Activated T-cell treated with anti-CD3 and anti-CD28 coated beads for 1 hour (primary cell): Measurements from ENCODE around the gene CISD3.
"Not testable (repeated sequence)": the region's sequence is repeated elsewhere in the genome, so short reads cannot be mapped to it uniquely, and the experiment has no call there.

Experiments
- DNase-seq: peaks from one replicate; pipeline ENCODE4 v3.0.0-alpha.2; 2020; ENCODE audit warnings: low read depth

Gene CISD3

DNA sequence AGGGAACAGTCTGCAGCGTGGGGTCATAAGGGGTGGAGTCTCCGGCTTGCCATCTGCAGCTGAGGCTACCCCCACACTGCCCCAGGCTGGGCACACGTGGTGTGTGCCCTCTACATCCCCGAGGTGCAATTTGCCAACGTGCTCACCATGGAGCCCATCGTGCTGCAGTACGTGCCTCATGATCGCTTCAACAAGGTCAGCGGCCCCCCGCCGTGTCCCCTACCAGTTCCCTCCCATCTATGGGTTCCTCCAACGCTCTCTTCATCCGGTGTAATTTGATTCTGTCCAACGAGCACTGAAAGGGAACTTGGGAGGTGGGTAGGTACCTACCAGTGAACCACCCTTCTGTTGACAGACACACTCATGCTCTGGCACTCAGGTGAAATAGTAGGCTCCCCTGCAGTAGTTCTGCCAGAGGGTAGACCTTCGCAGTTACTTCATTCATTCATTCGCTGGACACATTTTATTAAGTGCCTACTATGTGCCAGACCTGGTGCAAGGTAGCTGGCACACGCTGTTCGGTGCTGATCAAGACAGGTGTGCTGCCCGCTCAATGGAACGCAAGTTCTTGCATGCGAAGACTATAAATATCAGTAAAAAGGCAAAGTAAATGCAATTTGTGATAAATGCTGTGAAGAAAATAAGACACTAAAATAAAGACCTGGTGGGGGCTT, 22.3 kb upstream of the CISD3 start:
- DNase-seq, result no peak

DNA sequence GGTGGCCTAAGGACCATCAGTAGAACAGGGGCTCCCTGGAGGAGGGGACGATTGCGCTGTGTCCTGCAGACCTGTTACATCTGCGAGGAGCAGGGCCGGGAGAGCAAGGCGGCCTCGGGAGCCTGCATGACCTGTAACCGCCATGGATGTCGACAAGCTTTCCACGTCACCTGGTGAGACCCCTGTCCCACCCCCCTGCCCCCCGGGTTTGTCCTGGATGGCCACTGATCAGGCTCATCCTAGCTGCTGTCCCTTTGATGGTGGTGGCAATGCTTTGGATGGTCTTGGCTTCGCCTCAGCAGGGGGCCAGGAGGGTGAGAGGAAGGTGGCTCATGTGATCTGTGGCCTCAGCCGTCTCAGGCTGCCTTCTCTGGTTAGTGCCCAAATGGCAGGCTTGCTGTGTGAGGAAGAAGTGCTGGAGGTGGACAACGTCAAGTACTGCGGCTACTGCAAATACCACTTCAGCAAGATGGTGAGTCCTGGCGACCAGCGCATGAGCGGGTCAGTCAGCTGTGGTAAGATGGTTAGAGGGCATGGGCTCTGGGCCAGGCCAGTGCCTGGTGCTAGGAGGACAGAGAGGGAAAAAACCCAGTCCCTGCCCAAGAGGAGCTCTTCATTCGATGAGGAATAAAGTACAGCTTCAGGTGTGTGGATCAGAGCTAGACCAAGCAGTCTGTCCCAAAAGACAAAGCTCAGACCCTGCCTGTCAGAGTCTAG, 20.9 kb upstream of the CISD3 start:
- DNase-seq, result no peak

DNA sequence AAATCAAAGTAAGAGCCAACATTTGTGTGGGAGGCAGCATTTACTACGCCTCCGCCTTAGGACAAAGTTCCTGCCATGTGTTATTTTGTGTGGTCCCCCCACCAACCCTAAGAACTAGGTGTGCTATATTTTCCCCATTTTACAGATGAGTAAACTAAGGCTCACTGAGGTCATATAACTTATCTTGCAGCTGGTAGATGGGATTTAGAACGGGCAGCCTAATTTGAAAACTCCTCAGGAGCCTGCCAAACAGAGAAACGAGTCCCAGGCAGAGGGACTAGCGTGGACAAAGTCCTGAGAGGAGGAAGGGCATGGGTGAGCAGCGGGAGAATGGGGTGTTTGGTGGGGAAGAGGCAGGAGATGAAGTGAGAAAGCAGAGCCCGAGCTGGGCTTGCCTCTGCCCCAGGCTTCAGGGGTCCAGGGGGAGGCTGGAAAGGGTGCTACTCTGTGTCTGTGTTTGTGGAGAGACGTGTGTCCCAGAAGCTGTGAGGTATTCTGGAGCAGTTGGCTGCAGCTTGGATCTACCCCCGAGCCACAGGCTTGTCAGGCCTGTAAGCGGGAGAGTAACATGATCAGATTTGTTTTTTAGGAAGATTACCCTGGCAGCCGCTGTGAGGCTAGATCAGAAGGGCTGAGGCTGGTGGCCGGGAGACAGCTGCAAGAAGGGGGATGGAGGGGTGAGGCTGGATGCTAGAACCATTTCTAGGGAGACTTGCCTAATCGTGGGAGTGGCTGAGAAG, 20.1 kb upstream of the CISD3 start:
- no peak for DNase-seq

DNA sequence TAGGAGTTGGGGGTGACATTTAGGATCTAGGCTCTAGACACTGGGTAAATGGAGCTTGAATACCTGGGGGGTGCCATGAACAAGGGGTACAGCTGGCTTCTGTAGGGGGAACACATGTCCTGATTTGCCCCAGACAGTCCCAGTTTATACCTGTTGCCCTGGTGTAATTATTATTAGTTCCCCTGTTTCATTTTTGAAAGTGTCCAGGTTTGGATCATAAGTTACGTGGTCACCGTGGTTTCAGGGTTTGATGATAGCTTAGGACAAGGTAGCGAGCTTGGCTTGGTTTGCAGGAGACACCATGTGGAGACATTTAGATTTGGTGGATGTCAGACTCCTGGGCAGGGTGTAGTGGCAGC, 19.6 kb upstream of the CISD3 start:
- DNase-seq, result no peak

DNA sequence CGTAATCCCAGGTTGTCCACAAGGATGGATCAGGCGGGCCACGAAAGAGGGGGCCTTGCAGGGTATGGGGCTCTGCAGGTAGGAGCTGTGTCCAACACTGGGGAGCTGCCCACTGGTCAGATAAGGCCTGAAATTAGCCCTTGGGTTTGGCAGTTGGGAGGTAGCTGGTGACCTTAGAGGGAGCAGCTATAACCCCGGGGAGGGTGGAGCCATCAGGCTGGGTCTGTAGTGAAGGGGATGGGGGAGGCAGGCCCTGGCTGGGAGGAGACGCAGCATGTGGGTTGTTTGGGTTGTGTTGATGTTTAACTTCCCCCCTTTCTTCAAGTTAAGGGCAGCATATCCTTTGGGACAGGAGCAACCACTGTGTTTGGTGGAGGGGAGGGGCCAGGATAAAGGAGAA, 19.2 kb upstream of the CISD3 start:
- no peak for DNase-seq

DNA sequence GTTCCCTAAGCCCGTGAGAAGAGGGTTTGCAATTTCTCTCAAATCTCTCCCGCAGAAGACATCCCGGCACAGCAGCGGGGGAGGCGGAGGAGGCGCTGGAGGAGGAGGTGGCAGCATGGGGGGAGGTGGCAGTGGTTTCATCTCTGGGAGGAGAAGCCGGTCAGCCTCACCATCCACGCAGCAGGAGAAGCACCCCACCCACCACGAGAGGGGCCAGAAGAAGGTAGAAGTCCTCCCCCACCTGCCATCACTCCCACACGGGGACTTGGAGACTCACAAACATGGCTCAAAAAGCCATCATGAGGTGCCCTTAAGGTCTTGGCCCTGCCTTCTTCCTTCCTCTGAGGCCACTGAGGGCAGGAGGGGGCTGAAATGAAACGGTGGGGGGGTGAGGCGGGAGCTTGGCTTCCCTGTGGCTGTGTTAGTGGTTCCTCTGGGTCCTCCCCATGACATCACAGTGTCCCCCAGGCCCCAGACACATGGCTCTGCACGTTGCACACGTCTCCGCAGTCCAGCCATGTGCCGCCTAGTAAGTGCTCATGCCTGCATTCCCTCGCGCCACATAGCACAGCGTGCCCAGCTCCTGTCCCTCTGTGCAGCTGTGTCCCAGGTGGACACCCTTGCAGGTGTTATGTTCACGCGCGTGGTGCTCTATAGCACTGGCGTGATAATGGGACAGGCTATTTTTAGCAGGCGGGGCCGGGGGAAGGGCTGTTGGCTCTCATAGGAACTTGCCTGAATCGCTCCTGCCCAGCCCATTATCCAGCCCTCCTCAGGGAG, 18.2 kb upstream of the CISD3 start:
- no peak for DNase-seq

DNA sequence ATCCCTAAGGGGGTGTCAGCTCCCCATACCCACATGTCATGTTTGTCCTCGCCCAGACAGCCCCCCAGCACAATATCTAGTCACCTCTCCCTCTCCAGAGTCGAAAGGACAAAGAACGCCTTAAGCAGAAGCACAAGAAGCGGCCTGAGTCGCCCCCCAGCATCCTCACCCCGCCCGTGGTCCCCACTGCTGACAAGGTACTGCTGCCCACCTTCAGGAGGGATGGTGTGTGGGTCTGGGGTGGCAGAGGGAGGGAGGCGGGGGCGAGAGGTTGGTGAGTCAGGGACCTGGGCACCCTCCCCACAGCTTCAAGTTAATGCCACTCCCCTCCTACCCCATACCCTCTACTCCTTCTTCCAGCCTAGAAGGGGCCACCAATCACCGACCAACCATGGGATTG, 17.5 kb upstream of the CISD3 start:
- no peak for DNase-seq

DNA sequence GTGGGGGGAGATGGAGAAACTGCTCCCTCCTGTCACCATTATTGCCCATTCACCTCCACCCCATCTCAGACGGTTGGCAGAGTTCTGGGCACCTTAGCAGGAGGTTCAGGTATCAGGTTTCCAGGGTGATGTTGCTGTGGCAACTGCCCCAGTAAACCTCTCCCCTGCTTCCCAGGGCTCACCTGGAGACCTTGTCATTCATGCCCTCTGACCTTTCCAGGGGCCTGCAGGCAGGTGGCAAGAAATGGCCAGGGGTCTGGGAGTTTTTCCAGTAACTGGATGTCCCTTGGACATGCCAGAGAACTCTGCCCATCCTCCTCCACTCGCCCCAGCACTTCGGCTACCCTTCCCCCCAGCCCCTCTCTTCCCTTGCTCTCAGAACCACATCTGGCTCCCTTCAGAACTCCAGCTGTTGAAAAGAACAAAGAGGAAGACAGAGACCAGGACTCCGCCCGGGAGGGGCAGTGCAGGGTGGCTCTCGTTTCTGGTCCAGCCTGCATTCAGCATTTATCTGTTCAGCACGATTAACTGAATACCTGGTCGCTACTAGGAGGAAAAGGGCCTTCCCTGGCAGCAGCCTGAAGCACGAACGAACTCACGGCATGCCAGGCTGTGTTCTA, 16.6 kb upstream of the CISD3 start:
- DNase-seq, result no peak

DNA sequence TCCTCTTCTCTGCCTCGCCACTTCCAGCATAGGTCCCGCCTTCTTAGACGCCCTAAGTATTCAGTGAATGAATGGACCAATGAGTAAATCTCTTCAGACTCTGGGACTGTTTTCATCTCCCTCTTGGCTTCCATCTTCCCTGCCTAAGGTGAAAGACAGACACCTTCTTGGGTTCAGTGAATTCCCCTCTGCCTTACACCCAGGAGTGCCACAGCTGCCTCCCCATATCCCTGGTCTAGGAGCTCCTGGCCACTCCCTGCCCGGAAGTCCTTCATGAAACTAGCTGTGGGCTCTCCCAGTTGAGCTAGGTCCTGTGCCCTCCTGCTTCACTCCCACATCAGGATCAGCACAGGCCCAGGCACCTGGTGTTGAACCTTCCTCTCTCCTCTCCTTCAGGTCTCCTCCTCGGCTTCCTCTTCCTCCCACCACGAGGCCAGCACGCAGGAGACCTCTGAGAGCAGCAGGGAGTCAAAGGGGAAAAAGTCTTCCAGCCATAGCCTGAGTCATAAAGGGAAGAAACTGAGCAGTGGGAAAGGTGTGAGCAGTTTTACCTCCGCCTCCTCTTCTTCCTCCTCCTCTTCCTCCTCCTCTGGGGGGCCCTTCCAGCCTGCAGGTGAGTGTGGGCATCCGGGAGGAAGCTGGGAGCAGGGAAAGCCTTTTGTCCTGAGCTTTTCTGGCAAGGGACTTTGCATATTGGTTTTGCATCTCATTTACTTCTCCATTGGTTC, 14.8 kb upstream of the CISD3 start:
- DNase-seq, result no peak

DNA sequence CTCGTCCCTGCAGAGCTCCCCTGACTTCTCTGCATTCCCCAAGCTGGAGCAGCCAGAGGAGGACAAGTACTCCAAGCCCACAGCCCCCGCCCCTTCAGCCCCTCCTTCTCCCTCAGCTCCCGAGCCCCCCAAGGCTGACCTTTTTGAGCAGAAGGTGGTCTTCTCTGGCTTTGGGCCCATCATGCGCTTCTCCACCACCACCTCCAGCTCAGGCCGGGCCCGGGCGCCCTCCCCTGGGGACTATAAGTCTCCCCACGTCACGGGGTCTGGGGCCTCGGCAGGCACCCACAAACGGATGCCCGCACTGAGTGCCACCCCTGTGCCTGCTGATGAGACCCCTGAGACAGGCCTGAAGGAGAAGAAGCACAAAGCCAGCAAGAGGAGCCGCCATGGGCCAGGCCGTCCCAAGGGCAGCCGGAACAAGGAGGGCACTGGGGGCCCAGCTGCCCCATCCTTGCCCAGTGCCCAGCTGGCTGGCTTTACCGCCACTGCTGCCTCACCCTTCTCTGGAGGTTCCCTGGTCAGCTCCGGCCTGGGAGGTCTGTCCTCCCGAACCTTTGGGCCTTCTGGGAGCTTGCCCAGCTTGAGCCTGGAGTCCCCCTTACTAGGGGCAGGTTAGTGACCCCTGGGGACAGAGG, 13.7 kb upstream of the CISD3 start:
- no peak for DNase-seq

DNA sequence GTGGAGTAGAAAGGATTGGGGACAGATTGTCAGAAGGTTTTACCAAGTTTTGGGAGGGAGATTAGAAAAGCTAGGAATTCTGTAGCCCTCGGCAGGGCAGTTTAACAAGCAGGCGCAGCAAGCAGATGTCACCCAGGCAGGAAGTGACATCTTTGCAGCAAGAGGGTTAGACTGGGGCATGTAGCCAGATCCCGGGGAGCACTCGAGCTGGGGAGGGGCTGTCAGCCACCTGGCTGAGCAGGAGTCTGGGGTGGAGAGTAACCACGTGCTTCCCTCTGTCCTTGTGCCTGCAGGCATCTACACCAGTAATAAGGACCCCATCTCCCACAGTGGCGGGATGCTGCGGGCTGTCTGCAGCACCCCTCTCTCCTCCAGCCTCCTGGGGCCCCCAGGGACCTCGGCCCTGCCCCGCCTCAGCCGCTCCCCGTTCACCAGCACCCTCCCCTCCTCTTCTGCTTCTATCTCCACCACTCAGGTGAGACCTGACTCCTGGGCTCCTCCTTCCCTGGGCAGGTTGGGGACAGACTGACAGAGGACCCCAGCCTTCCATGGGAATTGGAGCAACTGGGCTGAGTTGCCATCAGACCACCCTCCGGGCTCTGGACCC, 12.9 kb upstream of the CISD3 start:
- no peak for DNase-seq

DNA sequence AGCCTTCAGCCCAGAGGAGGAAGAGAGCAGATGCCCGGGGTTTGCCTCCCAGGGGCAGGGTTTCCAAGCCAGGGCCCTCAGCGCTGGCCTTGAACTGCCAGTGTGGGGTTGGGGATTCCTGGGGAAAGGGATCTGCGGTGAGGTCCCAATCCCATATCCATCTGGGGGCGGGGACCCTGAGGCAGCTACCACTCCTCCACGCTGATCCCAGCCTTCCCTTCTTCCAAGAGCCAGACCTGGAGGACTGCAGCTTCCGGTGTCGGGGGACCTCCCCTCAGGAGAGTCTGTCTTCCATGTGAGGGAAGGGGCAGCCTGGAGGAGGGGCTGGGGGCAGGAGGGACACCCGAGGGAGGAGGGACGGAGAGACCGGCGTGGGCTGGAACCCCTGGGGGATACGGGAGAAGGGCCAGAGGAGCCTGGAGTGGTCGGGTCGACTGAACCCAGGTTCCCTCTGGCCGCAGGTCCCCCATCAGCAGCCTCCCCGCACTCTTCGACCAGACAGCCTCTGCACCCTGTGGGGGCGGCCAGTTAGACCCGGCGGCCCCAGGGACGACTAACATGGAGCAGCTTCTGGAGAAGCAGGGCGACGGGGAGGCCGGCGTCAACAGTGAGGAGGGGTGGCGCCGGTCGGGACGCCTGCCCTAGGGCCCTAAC, 10.7 kb upstream of the CISD3 start:
- no peak for DNase-seq

DNA sequence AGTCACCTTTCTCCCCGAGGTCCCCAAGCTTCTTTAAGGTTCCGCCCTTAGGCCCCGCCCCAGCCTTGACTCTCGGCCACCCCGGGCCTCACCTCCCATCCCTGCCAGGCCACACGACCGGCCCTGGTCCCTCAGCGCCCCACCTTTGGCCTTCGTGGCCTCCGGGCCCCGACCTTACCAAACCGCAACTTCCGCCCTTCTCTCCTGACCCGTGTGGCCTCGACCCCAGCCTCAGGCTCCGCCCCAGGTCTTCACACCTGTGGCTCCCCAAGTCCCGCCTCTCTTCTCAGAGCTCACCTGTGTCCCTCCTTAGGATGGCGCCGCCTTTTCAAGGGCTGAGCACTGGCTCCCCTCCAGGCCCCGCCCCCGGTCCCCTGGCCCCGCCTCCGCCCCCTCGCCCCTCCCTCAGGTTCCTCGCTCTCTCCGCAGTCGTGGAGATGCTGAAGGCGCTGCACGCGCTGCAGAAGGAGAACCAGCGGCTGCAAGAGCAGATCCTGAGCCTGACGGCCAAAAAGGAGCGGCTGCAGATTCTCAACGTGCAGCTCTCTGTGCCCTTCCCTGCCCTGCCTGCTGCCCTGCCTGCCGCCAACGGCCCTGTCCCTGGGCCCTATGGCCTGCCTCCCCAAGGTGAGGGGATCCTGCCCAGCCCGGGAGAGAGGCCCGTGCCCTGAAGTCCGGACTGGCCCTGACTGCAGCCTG, 10.0 kb upstream of the CISD3 start:
- DNase-seq, result no peak

DNA sequence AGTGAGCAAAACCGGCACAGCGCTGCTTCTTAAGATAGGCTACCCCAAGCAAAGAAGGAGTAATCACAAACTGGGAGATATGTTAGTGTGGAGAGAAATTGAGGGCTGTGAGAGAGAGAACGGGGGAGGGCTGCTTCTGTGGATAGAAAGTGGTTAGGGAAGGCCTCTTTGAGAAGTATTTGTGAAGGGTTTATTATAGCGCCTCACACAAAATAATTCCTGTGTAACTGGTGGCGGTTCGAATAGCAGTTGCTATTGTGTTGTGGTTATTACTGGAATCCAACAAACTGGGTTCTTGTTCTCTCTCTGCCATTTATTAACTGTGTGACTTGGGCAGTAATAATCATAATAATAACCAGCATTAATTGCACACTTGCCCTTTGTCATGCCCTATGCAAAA, 9.2 kb upstream of the CISD3 start:
- DNase-seq, result no peak

DNA sequence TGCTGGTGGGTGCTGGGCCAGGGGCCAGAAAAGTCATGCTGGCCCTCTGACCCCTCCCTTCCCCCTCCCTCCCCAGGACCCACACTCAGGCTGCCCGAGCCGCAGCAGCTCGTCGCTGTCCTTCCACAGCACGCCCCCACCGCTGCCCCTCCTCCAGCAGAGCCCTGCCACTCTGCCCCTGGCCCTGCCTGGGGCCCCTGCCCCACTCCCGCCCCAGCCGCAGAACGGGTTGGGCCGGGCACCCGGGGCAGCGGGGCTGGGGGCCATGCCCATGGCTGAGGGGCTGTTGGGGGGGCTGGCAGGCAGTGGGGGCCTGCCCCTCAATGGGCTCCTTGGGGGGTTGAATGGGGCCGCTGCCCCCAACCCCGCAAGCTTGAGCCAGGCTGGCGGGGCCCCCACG, 8.3 kb upstream of the CISD3 start:
- DNase-seq, result no peak

DNA sequence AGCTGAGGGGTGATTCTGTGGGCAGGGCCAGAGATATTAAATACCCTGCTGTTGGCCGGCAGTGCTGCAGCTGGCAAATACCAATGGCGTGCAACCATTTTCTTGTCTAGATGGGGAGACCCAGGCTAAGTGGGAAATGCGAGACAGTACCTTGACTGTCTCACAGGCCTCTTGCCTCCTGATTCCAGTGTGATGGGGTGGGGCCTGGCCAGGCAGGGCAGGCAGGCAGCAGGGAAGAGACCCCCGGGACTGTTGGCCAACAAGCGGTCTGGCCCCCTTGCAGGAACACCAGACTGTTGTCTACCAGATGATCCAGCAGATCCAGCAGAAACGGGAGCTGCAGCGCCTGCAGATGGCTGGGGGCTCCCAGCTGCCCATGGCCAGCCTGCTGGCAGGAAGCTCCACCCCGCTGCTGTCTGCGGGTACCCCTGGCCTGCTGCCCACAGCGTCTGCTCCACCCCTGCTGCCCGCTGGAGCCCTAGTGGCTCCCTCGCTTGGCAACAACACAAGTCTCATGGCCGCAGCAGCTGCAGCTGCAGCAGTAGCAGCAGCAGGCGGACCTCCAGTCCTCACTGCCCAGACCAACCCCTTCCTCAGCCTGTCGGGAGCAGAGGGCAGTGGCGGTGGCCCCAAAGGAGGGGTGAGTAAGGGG, 5.7 kb upstream of the CISD3 start:
- no peak for DNase-seq

DNA sequence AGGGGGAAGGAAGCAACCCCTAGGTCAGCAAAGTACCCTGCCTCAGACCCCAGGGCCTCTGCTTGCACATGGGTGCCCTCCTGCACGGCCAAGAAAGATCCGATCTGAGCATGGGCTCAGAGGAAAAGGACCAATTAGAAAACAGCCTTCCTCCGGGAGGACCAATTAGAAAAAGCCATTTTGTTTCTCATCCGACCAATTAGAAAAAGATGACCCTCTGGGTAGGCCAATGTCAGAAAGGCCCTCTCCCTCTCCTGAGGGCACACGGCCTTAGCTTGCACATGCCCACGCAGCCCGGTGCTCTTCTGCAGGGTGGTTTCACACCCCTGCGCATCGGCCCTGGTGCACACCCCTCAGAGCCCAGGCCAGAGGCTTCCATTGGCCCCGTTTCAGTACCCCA, 5.1 kb upstream of the CISD3 start:
- no peak for DNase-seq

DNA sequence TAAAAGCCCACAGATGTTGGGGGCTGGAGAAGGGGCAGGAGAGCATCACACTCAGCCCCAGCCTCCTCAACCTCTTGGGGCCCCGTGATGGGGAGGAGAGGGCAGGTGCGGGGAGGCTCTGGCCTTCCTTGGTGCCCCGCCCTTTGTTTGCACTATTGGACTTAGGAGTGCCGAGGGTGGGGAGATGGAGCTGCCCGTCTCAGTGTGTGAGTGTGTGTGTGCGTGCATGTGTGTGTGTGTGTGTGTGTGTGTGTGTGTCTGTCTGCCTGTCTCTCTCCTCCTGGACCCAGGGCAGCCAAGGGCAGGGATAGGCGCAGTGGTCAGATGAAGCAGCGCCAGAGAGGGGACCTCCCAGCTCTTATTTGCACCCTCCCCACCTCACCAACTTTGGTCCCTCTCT, 4.0 kb upstream of the CISD3 start:
- DNase-seq, result not testable (repeated sequence)

DNA sequence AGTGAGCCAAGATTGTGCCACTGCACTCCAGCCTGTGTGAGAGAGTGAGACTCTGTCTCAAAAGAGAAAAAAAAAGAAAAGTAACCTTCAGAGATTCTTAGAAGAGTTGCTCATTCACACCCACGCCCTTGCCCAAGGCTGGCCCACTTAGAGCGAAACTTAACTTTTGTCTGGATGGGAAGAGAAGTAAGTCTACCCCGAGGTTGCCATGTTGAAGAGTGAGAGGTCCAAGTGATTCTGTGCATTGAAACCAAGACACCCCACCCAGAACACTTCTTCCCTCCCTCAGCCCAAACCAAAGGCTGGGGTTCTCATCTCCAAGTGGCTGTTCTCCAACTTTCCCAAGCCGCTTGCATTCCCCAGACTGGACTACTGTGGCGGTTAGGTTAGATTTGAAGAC, 2.4 kb upstream of the CISD3 start:
- no peak for DNase-seq
